Erythroblast (primary cell): ENCODE data around the gene ZNF207.

Source experiments
- GATA1 ChIP-seq: IDR thresholded peaks from 2 replicates; pipeline ENCODE4 v1.6.1; 2011; ENCODE audit warnings: low read depth, mild to moderate bottlenecking, control low read depth, low read length, moderate library complexity
- POLR2A ChIP-seq: IDR thresholded peaks from 2 replicates; pipeline ENCODE4 v1.6.1; 2011; ENCODE audit warnings: mild to moderate bottlenecking, low read length

DNA sequence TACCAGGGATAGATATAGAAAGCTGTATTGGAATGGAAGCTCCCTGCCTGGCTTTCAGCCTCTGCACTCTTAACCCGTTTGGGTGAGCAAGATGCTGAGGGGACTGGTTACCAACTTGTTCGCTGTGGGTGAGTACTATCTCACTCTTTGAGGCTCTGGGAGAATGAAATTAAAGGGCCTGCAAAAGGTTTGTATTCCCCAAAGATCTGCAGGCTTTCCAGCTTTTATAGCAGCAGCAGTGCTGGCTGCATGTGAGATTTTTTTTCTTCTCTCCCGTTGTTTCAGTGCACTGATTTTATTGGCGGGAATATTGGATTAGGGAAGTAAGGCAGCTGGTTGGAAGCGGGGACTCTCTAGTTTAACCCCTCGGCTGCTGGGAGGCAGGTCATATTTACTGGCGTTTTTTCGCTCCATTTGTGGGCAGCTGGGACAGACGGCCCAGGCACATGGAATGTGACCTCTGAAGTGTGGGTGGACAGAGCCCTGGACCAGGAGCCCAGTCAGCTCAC is 38.9 kb upstream of the ZNF207 start:
- TF ChIP-seq POLR2A (no peak), GATA1 (no peak)
